GM10248 (cell line): ENCODE data around the gene LRPAP1.

Experiments used
- CTCF ChIA-PET: fragments of 300-600 bp; sonication (Branson Sonifier 250); formaldehyde crosslinking; extraction: SDS; loops from one replicate; lab custom pipeline; 2021; ENCODE audit warnings: antibody characterized with exemption; lab: Yijun Ruan, JAX
- POLR2A ChIA-PET: fragments of 350-650 bp; sonication (Branson Sonifier 250); formaldehyde crosslinking; extraction: SDS; loops from one replicate; lab custom pipeline; 2020; ENCODE audit warnings: antibody characterized with exemption; lab: Yijun Ruan, JAX
- DNase-seq: peaks from one replicate; pipeline ENCODE4 v3.0.0; 2012; ENCODE audit errors: extremely low spot score
- CTCF ChIP-seq: IDR thresholded peaks from 2 replicates; pipeline ENCODE4 v1.5.1; 2012; ENCODE audit warnings: mild to moderate bottlenecking, low read depth; ENCODE audit errors: extremely low read depth, missing control alignments, control extremely low read depth

LRPAP1 gene

GRCh38 chr4:3485886-3486540 is 46.2 kb downstream of the LRPAP1 start:
- no peak for DNase-seq
- CTCF ChIA-PET = interaction anchor here (1.1 to 1.6 kb wide), 2 partner anchors 27 to 140 kb away, joined by 4 to 5 read pairs; no protein-coding TSS in a partner anchor
- TF ChIP-seq CTCF = no peak
- POLR2A ChIA-PET = no interaction called here

- ChIA-PET CTCF (interaction anchor here (1.1 kb wide), 1 partner anchor 139 kb away, joined by 4 read pairs; no protein-coding TSS in a partner anchor), POLR2A (no interaction called here)
- DNase-seq = no peak
- no peak for TF ChIP-seq CTCF
These were observed 47.0 kb downstream of the LRPAP1 start for GRCh38 chr4:3485011-3485791.

- no peak for DNase-seq
- CTCF ChIA-PET = interaction anchor here (0.7 kb wide), 1 partner anchor 139 kb away, joined by 3 read pairs; no protein-coding TSS in a partner anchor
- TF ChIP-seq CTCF = no peak
- POLR2A ChIA-PET = no interaction called here
These were observed 47.9 kb downstream of the LRPAP1 start for GRCh38 chr4:3484057-3484973.

GRCh38 chr4:3483471-3483921 is 48.7 kb downstream of the LRPAP1 start:
- ChIA-PET CTCF (interaction anchor here (0.7 kb wide), 1 partner anchor 138 kb away, joined by 3 read pairs; no protein-coding TSS in a partner anchor), POLR2A (no interaction called here)
- no peak for DNase-seq
- no peak for TF ChIP-seq CTCF

- CTCF ChIA-PET = interaction anchor here (2.7 to 3.9 kb wide), 2 partner anchors 12 to 31 kb away, joined by 16 to 41 read pairs; no protein-coding TSS in a partner anchor
- POLR2A ChIA-PET = no interaction called here
- TF ChIP-seq CTCF = no peak
These were observed 49.5 kb downstream of the LRPAP1 start for GRCh38 chr4:3482707-3483106.

More at GRCh38 chr4:3482707-3483106, 49.5 kb downstream of the LRPAP1 start:
- no peak for DNase-seq
